NT2/D1 (cell line): ENCODE measurements around the gene PCDHA2.
"Not testable (repeated sequence)": the region's sequence is repeated elsewhere in the genome, so short reads cannot be mapped to it uniquely, and the experiment has no call there.

ENCODE experiments used
- DNase-seq: peaks from one replicate; pipeline ENCODE4 v3.0.0-alpha.2; 2011; ENCODE audit warnings: low read depth, low spot score
- H3K27me3 ChIP-seq: 2 replicates; pipeline ENCODE4 v1.6.0; 2011; ENCODE audit warnings: mild to moderate bottlenecking; ENCODE audit not compliant: insufficient read length, insufficient read depth
- H3K36me3 ChIP-seq: 2 replicates; pipeline ENCODE4 v1.6.1; 2011; ENCODE audit warnings: mild to moderate bottlenecking, low read length, mixed read lengths; ENCODE audit not compliant: insufficient read depth, insufficient read length
- H3K4me1 ChIP-seq: 2 replicates; pipeline ENCODE4 v1.5.1; 2011; ENCODE audit not compliant: insufficient read depth, insufficient read length
- H3K4me3 ChIP-seq: 2 replicates; pipeline ENCODE4 v1.5.1; 2011; ENCODE audit warnings: low read depth; ENCODE audit not compliant: insufficient read length
- H3K9ac ChIP-seq: 2 replicates; pipeline ENCODE4 v1.6.0; 2011; ENCODE audit warnings: low read depth; ENCODE audit not compliant: insufficient read length
- H3K9me3 ChIP-seq: 2 replicates; pipeline ENCODE4 v1.5.1; 2011; ENCODE audit warnings: mild to moderate bottlenecking, low read length; ENCODE audit not compliant: insufficient read depth
- SUZ12 ChIP-seq: IDR thresholded peaks from 2 replicates; pipeline ENCODE4 v1.6.1; 2011; ENCODE audit not compliant: insufficient read length, insufficient read depth; ENCODE audit errors: extremely low read depth
- YY1 ChIP-seq: IDR thresholded peaks from 2 replicates; pipeline ENCODE4 v1.6.1; 2011; ENCODE audit not compliant: insufficient read length, insufficient read depth
- ZNF274 ChIP-seq: IDR thresholded peaks from 2 replicates; pipeline ENCODE4 v1.6.1; 2011; ENCODE audit warnings: mild to moderate bottlenecking, low read depth, low read length

PCDHA2 gene

DNA sequence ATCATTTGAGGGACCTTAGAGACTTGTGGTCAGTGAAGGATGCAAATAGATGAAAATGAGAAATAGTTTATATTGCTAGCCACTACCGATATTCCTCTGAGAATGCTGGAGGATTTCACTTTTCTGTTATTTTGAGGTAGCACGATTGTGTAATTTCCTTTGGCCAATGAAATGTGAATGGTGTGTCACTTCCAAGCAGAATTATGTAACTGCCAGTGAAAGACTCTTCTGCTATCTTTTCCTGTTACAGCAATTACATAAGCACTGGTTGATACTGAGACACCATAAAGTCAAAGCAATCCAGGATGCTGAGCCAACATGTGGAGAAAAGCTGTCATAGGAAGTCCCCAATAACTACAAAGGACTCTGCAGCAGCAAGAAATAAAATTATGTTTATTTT is 3.6 kb upstream of the PCDHA2 start:
- H3K36me3 ChIP-seq = no peaks in the 10 kb centered on the region
- no peak overlapping the region for H3K9ac ChIP-seq
- TF ChIP-seq SUZ12 (no peak), ZNF274 (no peak), YY1 (no peak)

DNA sequence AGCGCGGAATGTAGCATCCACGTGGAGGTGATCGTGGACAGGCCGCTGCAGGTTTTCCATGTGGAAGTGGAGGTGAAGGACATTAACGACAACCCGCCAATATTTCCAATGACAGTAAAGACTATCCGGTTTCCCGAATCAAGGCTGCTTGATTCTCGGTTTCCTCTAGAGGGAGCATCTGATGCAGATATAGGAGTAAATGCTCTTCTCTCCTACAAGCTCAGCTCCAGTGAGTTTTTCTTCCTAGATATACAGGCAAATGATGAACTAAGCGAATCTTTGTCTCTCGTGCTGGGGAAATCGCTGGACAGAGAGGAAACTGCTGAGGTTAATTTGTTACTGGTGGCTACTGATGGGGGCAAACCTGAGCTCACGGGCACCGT is 598 bp downstream of the PCDHA2 start:
- Histone ChIP-seq H3K9me3 (peaks cover 12% of the 10 kb centered on the region; the same call in 1 of the 2 replicates), H3K4me3 (no peak overlapping the region), H3K36me3 (no peaks in the 10 kb centered on the region), H3K4me1 (no peaks in the 10 kb centered on the region), H3K9ac (no peak overlapping the region), H3K27me3 (no peaks in the 10 kb centered on the region)
- no peak for DNase-seq
- no peak for TF ChIP-seq YY1
- TF ChIP-seq ZNF274 = no peak
- no peak for TF ChIP-seq SUZ12

More for the DNA sequence above, 3.6 kb upstream of the PCDHA2 start:
- Histone ChIP-seq H3K4me3 (no peak overlapping the region), H3K27me3 (no peaks in the 10 kb centered on the region), H3K9me3 (peaks cover 4% of the 10 kb centered on the region; the same call in 1 of the 2 replicates), H3K4me1 (no peaks in the 10 kb centered on the region)
- no peak for DNase-seq

DNA sequence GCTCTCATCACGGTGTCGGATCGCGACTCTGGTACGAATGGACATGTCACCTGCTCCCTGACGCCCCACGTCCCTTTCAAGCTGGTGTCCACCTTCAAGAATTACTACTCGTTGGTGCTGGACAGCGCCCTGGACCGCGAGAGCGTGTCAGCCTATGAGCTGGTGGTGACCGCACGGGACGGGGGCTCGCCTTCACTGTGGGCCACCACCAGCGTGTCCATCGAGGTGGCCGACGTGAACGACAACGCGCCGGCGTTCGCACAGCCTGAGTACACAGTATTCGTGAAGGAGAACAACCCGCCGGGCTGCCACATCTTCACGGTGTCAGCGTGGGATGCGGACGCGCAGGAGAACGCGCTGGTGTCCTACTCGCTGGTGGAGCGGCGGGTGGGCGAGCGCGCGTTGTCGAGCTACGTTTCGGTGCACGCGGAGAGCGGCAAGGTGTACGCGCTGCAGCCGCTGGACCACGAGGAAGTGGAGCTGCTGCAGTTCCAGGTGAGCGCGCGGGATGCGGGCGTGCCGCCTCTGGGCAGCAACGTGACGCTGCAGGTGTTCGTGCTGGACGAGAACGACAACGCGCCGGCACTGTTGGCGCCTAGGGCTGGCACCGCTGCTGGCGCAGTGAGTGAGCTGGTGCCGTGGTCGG is 1.5 kb downstream of the PCDHA2 start:
- DNase-seq, H3K4me3 ChIP-seq: not testable (repeated sequence)

DNA sequence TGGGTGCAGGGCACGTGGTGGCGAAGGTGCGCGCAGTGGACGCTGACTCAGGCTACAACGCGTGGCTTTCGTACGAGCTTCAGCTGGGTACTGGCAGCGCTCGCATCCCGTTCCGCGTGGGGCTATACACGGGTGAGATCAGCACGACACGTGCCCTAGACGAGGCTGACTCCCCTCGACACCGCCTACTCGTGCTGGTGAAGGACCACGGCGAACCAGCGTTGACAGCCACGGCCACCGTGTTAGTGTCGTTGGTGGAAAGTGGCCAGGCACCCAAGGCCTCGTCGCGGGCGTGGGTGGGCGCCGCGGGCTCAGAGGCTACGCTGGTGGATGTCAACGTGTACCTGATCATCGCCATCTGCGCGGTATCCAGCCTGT is 2.1 kb downstream of the PCDHA2 start:
- H3K27me3 ChIP-seq = no peaks in the 10 kb centered on the region
- peaks cover 12% of the 10 kb centered on the region; the same call in 1 of the 2 replicates for H3K9me3 ChIP-seq
- TF ChIP-seq SUZ12 (no peak), ZNF274 (no peak), YY1 (no peak)
- no peaks in the 10 kb centered on the region for H3K4me1 ChIP-seq
- no peaks in the 10 kb centered on the region for H3K36me3 ChIP-seq
- no peak for DNase-seq
- no peak overlapping the region for H3K4me3 ChIP-seq
- no peak overlapping the region for H3K9ac ChIP-seq

More for the DNA sequence above, 1.5 kb downstream of the PCDHA2 start:
- not testable (repeated sequence) for H3K9ac ChIP-seq, H3K36me3 ChIP-seq, H3K27me3 ChIP-seq, H3K4me1 ChIP-seq
- H3K9me3 ChIP-seq = peaks cover 12% of the 10 kb centered on the region; the same call in 1 of the 2 replicates

GRCh38 chr5:140800816-140801493 is 6.3 kb downstream of the PCDHA2 start, which contains the start of gene PCDHA3:
PCDHA3 (plus strand) TSS chr5:140801057.
- DNase-seq = no peak
- Histone ChIP-seq H3K36me3 (no peaks in the 10 kb centered on the region), H3K27me3 (no peaks in the 10 kb centered on the region), H3K4me1 (no peaks in the 10 kb centered on the region), H3K9ac (no peak within 1 kb of the TSS), H3K9me3 (peaks cover 8% of the 10 kb centered on the region; the same call in 1 of the 2 replicates), H3K4me3 (no peak within 1 kb of the TSS)
- TF ChIP-seq YY1 = no peak
- TF ChIP-seq SUZ12 = no peak
- TF ChIP-seq ZNF274 = no peak

- no peak overlapping the region for H3K4me3 ChIP-seq
- TF ChIP-seq YY1 (no peak), SUZ12 (no peak), ZNF274 (no peak)
- H3K9me3 ChIP-seq = peaks cover 8% of the 10 kb centered on the region; the same call in 1 of the 2 replicates
- H3K4me1 ChIP-seq = no peaks in the 10 kb centered on the region
- DNase-seq = no peak
- H3K36me3 ChIP-seq = no peaks in the 10 kb centered on the region
- no peaks in the 10 kb centered on the region for H3K27me3 ChIP-seq
- H3K9ac ChIP-seq = no peak overlapping the region
These were observed 6.8 kb downstream of the PCDHA2 start for GRCh38 chr5:140801494-140801841.

GRCh38 chr5:140802381-140802780 is 7.7 kb downstream of the PCDHA2 start:
- not testable (repeated sequence) for H3K36me3 ChIP-seq, H3K9ac ChIP-seq, H3K9me3 ChIP-seq, H3K4me3 ChIP-seq, DNase-seq, H3K4me1 ChIP-seq, H3K27me3 ChIP-seq

GRCh38 chr5:140802781-140803271 is 8.2 kb downstream of the PCDHA2 start:
- no peak overlapping the region for H3K4me3 ChIP-seq
- no peaks in the 10 kb centered on the region for H3K27me3 ChIP-seq
- no peak for TF ChIP-seq ZNF274
- H3K4me1 ChIP-seq = no peaks in the 10 kb centered on the region
- H3K9ac ChIP-seq = no peak overlapping the region
- H3K9me3 ChIP-seq = no peaks in the 10 kb centered on the region; the same call in 1 of the 2 replicates
- no peaks in the 10 kb centered on the region for H3K36me3 ChIP-seq
- DNase-seq = no peak
